H1 (cell line): ENCODE measurements around the gene ESRP2. TPM values are rescaled to one million over a fixed set of nuclear protein-coding genes. Genes with fewer than 3 reads are reported as not detected.

Experiments used
- CTCF ChIA-PET: fragments of 300-600 bp; sonication (Branson Sonifier 250); formaldehyde crosslinking; loops from one replicate; lab custom pipeline; 2021; ENCODE audit not compliant: partially characterized antibody; lab: Charles Lee
- POLR2A ChIA-PET: fragments of 300-600 bp; sonication (Branson Sonifier 250); formaldehyde crosslinking; loops from one replicate; lab custom pipeline; 2021; ENCODE audit warnings: inconsistent platforms; ENCODE audit not compliant: partially characterized antibody; lab: Charles Lee
- DNase-seq, 2 experiments: peaks; one replicate each; pipeline versions ENCODE4 v3.0.0 to v3.0.0-alpha.2; 2010 to 2022; ENCODE audit warnings: low spot score in 2 of 2, low read depth in 1 of 2, mixed read lengths in 1 of 2
- FAIRE-seq: peaks from 2 replicates; lab custom pipeline; 2011; peaks lifted over from hg19 to GRCh38; lab: Jason Lieb, UNC
- H2AFZ ChIP-seq: 2 replicates; pipeline ENCODE4 v1.8.1; 2012; ENCODE audit warnings: low read length, inconsistent platforms
- H2AK5ac ChIP-seq: 2 replicates; pipeline ENCODE4 v1.6.1; 2013; ENCODE audit warnings: low read depth, low read length
- H2BK120ac ChIP-seq: replicated peaks from 2 replicates; pipeline ENCODE3; 2013; ENCODE audit warnings: low read depth, low read length, inconsistent platforms
- H2BK12ac ChIP-seq: 2 replicates; pipeline ENCODE4 v1.6.1; 2013; ENCODE audit warnings: low read depth, low read length
- H2BK15ac ChIP-seq: 2 replicates; pipeline ENCODE4 v1.6.1; 2013; ENCODE audit warnings: low read length
- H2BK20ac ChIP-seq: 2 replicates; pipeline ENCODE4 v1.6.1; 2013; ENCODE audit warnings: low read length
- H2BK5ac ChIP-seq: 2 replicates; pipeline ENCODE4 v1.6.1; 2013; ENCODE audit warnings: low read depth, low read length
- H3K14ac ChIP-seq: 2 replicates; pipeline ENCODE4 v1.6.1; 2013; ENCODE audit warnings: inconsistent platforms; ENCODE audit not compliant: insufficient read length
- H3K18ac ChIP-seq: 2 replicates; pipeline ENCODE4 v1.6.1; 2013; ENCODE audit warnings: low read length; ENCODE audit errors: extremely low read depth
- H3K23ac ChIP-seq: 2 replicates; pipeline ENCODE4 v1.6.1; 2013; ENCODE audit warnings: inconsistent platforms; ENCODE audit not compliant: insufficient read length
- H3K23me2 ChIP-seq: 2 replicates; pipeline ENCODE4 v1.6.1; 2013; ENCODE audit warnings: low read depth, low read length
- H3K27ac ChIP-seq: 2 replicates; pipeline ENCODE4 v1.6.1; 2011; ENCODE audit warnings: low read depth, low read length, inconsistent platforms
- H3K27me3 ChIP-seq, 4 experiments: replicated peaks in 1 of 4; 1 replicate in 1 of 4; 2 replicates in 3 of 4; pipeline versions ENCODE4 v1.6.1 to v1.8.1; 2011 to 2013; ENCODE audit warnings: low read length in 3 of 4, mild to moderate bottlenecking in 3 of 4, inconsistent platforms in 2 of 4, mixed read lengths in 2 of 4, moderate library complexity in 1 of 4; ENCODE audit not compliant: control insufficient read depth in 3 of 4, insufficient read depth in 3 of 4; ENCODE audit errors: extremely low read depth in 1 of 4
- H3K36me3 ChIP-seq, 4 experiments: 2 replicates each; pipeline versions ENCODE4 v1.6.1 to v1.8.1; 2011 to 2013; ENCODE audit warnings: mild to moderate bottlenecking in 4 of 4, low read length in 3 of 4, moderate library complexity in 2 of 4, control low read depth in 1 of 4, inconsistent platforms in 1 of 4; ENCODE audit not compliant: insufficient read depth in 4 of 4, control insufficient read depth in 2 of 4
- H3K4ac ChIP-seq: replicated peaks from 2 replicates; pipeline ENCODE3; 2013; ENCODE audit warnings: low read length, low read depth, mixed read lengths, inconsistent platforms; ENCODE audit not compliant: insufficient read length
- H3K4me1 ChIP-seq, 4 experiments: replicated peaks in 1 of 4; 1 replicate in 1 of 4; 2 replicates in 3 of 4; pipeline versions ENCODE4 v1.6.1 to v1.8.1; 2011 to 2013; ENCODE audit warnings: low read length in 3 of 4, inconsistent platforms in 2 of 4, mixed read lengths in 1 of 4; ENCODE audit not compliant: insufficient read depth in 4 of 4, control insufficient read depth in 3 of 4
- H3K4me2 ChIP-seq, 2 experiments: 2 replicates each; pipeline versions ENCODE4 v1.6.1 to v1.8.1; 2011 to 2013; ENCODE audit warnings: low read depth in 2 of 2, low read length in 2 of 2, control low read depth in 1 of 2, inconsistent platforms in 1 of 2, mild to moderate bottlenecking in 1 of 2; ENCODE audit not compliant: insufficient read depth in 1 of 2
- H3K4me3 ChIP-seq, 4 experiments: fragments of 200-600, 300-600 bp in 1 of 4; sonication (generic), shearing (Covaris generic), sonication (Bioruptor Twin) in 1 of 4; 2 replicates each; pipeline versions ENCODE4 v1.5.1 to v1.8.1; 2011 to 2016; ENCODE audit warnings: low read length in 4 of 4, low read depth in 3 of 4, control low read depth in 2 of 4, inconsistent platforms in 2 of 4, mild to moderate bottlenecking in 2 of 4, mixed read lengths in 1 of 4, moderate library complexity in 1 of 4; ENCODE audit not compliant: insufficient read depth in 2 of 4; ENCODE audit errors: extremely low read depth in 1 of 4
- H3K56ac ChIP-seq: replicated peaks from 2 replicates; pipeline ENCODE3; 2013; ENCODE audit warnings: low read depth, mild to moderate bottlenecking, mixed read lengths, low read length, inconsistent platforms; ENCODE audit not compliant: insufficient read length
- H3K79me1 ChIP-seq: 2 replicates; pipeline ENCODE4 v1.6.1; 2013; ENCODE audit warnings: low read depth, low read length, control low read depth
- H3K79me2 ChIP-seq, 2 experiments: 2 replicates each; pipeline versions ENCODE4 v1.6.1 to v1.8.1; 2012 to 2013; ENCODE audit warnings: low read length in 2 of 2, mild to moderate bottlenecking in 2 of 2, inconsistent platforms in 1 of 2; ENCODE audit not compliant: insufficient read depth in 2 of 2, control insufficient read depth in 1 of 2
- H3K9ac ChIP-seq, 4 experiments: replicated peaks in 1 of 4; 1 replicate in 1 of 4; 2 replicates in 3 of 4; pipeline versions ENCODE4 v1.6.1 to v1.8.1; 2011 to 2013; ENCODE audit warnings: low read depth in 3 of 4, low read length in 3 of 4, control low read depth in 2 of 4, mild to moderate bottlenecking in 2 of 4, moderate library complexity in 2 of 4, inconsistent platforms in 1 of 4; ENCODE audit errors: extremely low read depth in 1 of 4
- H3K9me3 ChIP-seq, 2 experiments: 2 replicates each; pipeline versions ENCODE4 v1.6.1 to v1.8.1; 2012 to 2013; ENCODE audit warnings: mild to moderate bottlenecking in 2 of 2, moderate library complexity in 2 of 2, control low read depth in 1 of 2, inconsistent platforms in 1 of 2, low read depth in 1 of 2, low read length in 1 of 2, mixed read lengths in 1 of 2; ENCODE audit not compliant: insufficient read depth in 2 of 2
- H4K20me1 ChIP-seq, 2 experiments: replicated peaks in 1 of 2; 2 replicates each; pipeline versions ENCODE3 to v1.8.1; 2011 to 2013; ENCODE audit warnings: inconsistent platforms in 2 of 2, low read length in 2 of 2, mild to moderate bottlenecking in 1 of 2; ENCODE audit not compliant: insufficient read depth in 2 of 2, control insufficient read depth in 1 of 2
- H4K5ac ChIP-seq: 2 replicates; pipeline ENCODE4 v1.6.1; 2013; ENCODE audit warnings: low read length, low read depth, mixed read lengths, inconsistent platforms; ENCODE audit not compliant: insufficient read length
- H4K8ac ChIP-seq: 2 replicates; pipeline ENCODE4 v1.8.0; 2013; ENCODE audit warnings: mild to moderate bottlenecking, moderate library complexity, low read length, inconsistent platforms; ENCODE audit not compliant: insufficient read depth; ENCODE audit errors: extremely low read depth
- H4K91ac ChIP-seq: replicated peaks from 2 replicates; pipeline ENCODE3; 2013; ENCODE audit warnings: low read length, mixed read lengths, inconsistent platforms; ENCODE audit not compliant: insufficient read length
- PHF8 ChIP-seq: fragments of 200-600 bp; sonication (generic); conservative IDR thresholded peaks from 2 replicates; pipeline ENCODE4 v1.7.1; 2012; ENCODE audit warnings: low read depth, mild to moderate bottlenecking, inconsistent platforms, low read length, moderate library complexity
- RAD21 ChIP-seq, 2 experiments: IDR thresholded peaks in 1 of 2; conservative IDR thresholded peaks in 1 of 2; 2 replicates each; pipeline ENCODE4 v1.6.1; 2011; ENCODE audit warnings: low read depth in 2 of 2, low read length in 2 of 2, improper control_type of control experiment in 1 of 2, inconsistent platforms in 1 of 2, mild to moderate bottlenecking in 1 of 2, moderate library complexity in 1 of 2
- SIN3A ChIP-seq, 2 experiments: IDR thresholded peaks in 1 of 2; conservative IDR thresholded peaks in 1 of 2; 2 replicates each; pipeline ENCODE4 v1.6.1; 2011 to 2012; ENCODE audit warnings: low read length in 2 of 2, improper control_type of control experiment in 1 of 2, low read depth in 1 of 2, mild to moderate bottlenecking in 1 of 2
- TAF1 ChIP-seq: IDR thresholded peaks from 2 replicates; pipeline ENCODE4 v1.6.1; 2011; ENCODE audit warnings: mild to moderate bottlenecking, low read depth, low read length
- WGBS, 2 experiments: shearing (Covaris generic) in 1 of 2; methylation state at CpG; one replicate each; pipeline versions ENCODE4 v1.1.6 to v1.1.7; 2013 to 2015; ENCODE audit warnings: low lambda C conversion rate in 2 of 2, mixed read lengths in 2 of 2, inconsistent platforms in 1 of 2, low coverage in 1 of 2, missing lambda C conversion rate in 1 of 2; ENCODE audit not compliant: insufficient replicate concordance in 2 of 2, insufficient coverage in 1 of 2, insufficient read length in 1 of 2; ENCODE audit errors: extremely low coverage in 1 of 2, missing lambda C conversion rate in 1 of 2; 5-methylcytosine and 5-hydroxymethylcytosine counted together
- polyA plus RNA-seq, 7 experiments: library from polyadenylated mRNA; depleted of rRNA in 3 of 7; stranded (reverse) in 5 of 7; unstranded in 2 of 7; fragments of >200 nt in 5 of 7; fragments of 200-250 nt in 2 of 7; gene quantifications; 1 replicate in 5 of 7; 2 replicates in 1 of 7; 4 replicates in 1 of 7; pipeline versions ENCODE4 v1.2.1 to v1.2.3, GENCODE V29; 2011 to 2013; ENCODE audit warnings: missing spikeins in 2 of 7, mixed read lengths in 2 of 7
- total RNA-seq: library from RNA; stranded (reverse); fragmentation: NEBNext Ultra II Directional; extraction: Animal tissue kit (Norgen Biotek cat#: 25700); gene quantifications from 2 replicates; pipeline ENCODE4 v1.2.1, GENCODE V29; 2021

Gene ESRP2
- total and polyA plus RNA-seq, 2 of the 8 experiments (the other 6 are each of a cell fraction or from before 2014, with no cell fraction given): 35.1 to 45.8 TPM

GRCh38 chr16:68253721-68254120 is 17.8 kb upstream of the ESRP2 start:
- Histone ChIP-seq H3K4me1 (no peaks in the 10 kb centered on the region; a peak in 1 of 7 replicates), H4K5ac (no peak overlapping the region), H4K91ac (no peak overlapping the region), H3K27me3 (no peaks in the 10 kb centered on the region), H3K79me1 (no peaks in the 10 kb centered on the region; the same call in 1 of the 2 replicates), H2AFZ (no peak overlapping the region), H3K4ac (no peak overlapping the region), H2BK5ac (no peak overlapping the region), H3K9ac (no peak overlapping the region), H4K8ac (no peak overlapping the region), H3K23me2 (no peaks in the 10 kb centered on the region), H3K36me3 (no peaks in the 10 kb centered on the region), H3K14ac (no peak overlapping the region), H2BK15ac (no peak overlapping the region), H3K79me2 (no peaks in the 10 kb centered on the region), H3K4me3 (no peak overlapping the region), H3K23ac (no peak overlapping the region), H2AK5ac (no peak overlapping the region), H3K18ac (no peak overlapping the region), H3K9me3 (no peaks in the 10 kb centered on the region), H4K20me1 (no peaks in the 10 kb centered on the region), H2BK20ac (no peak overlapping the region), H2BK120ac (no peak overlapping the region), H3K27ac (no peak overlapping the region), H3K4me2 (no peak overlapping the region), H3K56ac (no peak overlapping the region), H2BK12ac (no peak overlapping the region)
- ChIA-PET CTCF (interaction anchor here (0.9 to 6.2 kb wide), 6 partner anchors 7 to 74 kb away, joined by 3 to 108 read pairs (median 4); partner anchors contain the start of gene SLC7A6), POLR2A (interaction anchor here (1.2 kb wide), 1 partner anchor 9 kb away, joined by 3 read pairs; the partner anchor contains the start of gene PLA2G15)
- FAIRE-seq: no peak
- DNase-seq: no peak
- 91% methylated on average over 4 of the region's 4 CpGs; no CpG with 5 or more reads in 1 of the 2 experiments for WGBS, 2 experiments
- no peak for TF ChIP-seq SIN3A (conservative IDR thresholded peaks at IDR 0.05 in 1 of 2, IDR thresholded peaks at IDR 0.05 in 1 of 2; ENCODE audit: low read depth in 1 of 2, low read length in 2 of 2)
- no peak for TF ChIP-seq PHF8
- no peak for TF ChIP-seq TAF1
- TF ChIP-seq RAD21 (IDR thresholded peaks at IDR 0.05 in 1 of 2, conservative IDR thresholded peaks at IDR 0.05 in 1 of 2; ENCODE audit: low read depth in 2 of 2, low read length in 2 of 2): no peak
